Fibroblast of the aortic adventitia (primary cell): ENCODE measurements around the gene RRP1. TPM values are rescaled to one million over a fixed set of nuclear protein-coding genes. Genes with fewer than 3 reads are reported as not detected.
A peak's percentile ranks its signal among the peaks of the same experiment; 100 is the strongest.
"Not testable (repeated sequence)": the region's sequence is repeated elsewhere in the genome, so short reads cannot be mapped to it uniquely, and the experiment has no call there.

Experiments used
- DNase-seq: peaks from one replicate; pipeline ENCODE4 v3.0.0-alpha.2; 2010; ENCODE audit warnings: low read depth
- H3K4me3 ChIP-seq: 2 replicates; pipeline ENCODE4 v1.5.1; 2011; ENCODE audit warnings: low read depth, mild to moderate bottlenecking, control low read depth, low read length, moderate library complexity
- CTCF ChIP-seq: IDR thresholded peaks from 2 replicates; pipeline ENCODE4 v1.5.1; 2011; ENCODE audit warnings: mild to moderate bottlenecking, low read length, control low read depth, inconsistent platforms; ENCODE audit not compliant: insufficient read depth
- total RNA-seq: library from RNA; depleted of rRNA; stranded (reverse); fragments of >200 nt; gene quantifications from 2 replicates; pipeline ENCODE4 v1.2.3, GENCODE V29; 2012; ENCODE audit warnings: low replicate concordance

Gene RRP1
- total RNA-seq, 1 donor = 23.0 TPM

- no peak for TF ChIP-seq CTCF
- no peak for DNase-seq
- H3K4me3 ChIP-seq = no peak overlapping the region
Measured at GRCh38 chr21:43817157-43818086, 28.0 kb downstream of the RRP1 start.

- DNase-seq = no peak
Measured at GRCh38 chr21:43818685-43819084, 29.3 kb downstream of the RRP1 start.

GRCh38 chr21:43819511-43820405 lies 30.4 kb downstream of the RRP1 start:
- DNase-seq = no peak
- no peak overlapping the region for H3K4me3 ChIP-seq
- TF ChIP-seq CTCF = no peak

More at GRCh38 chr21:43818685-43819084, 29.3 kb downstream of the RRP1 start:
- H3K4me3 ChIP-seq = no peak overlapping the region
- TF ChIP-seq CTCF = no peak

GRCh38 chr21:43820466-43820865 lies 31.1 kb downstream of the RRP1 start:
- DNase-seq = no peak
- no peak for TF ChIP-seq CTCF
- no peak overlapping the region for H3K4me3 ChIP-seq

GRCh38 chr21:43822166-43822565 lies 32.8 kb downstream of the RRP1 start:
- not testable (repeated sequence) for DNase-seq, H3K4me3 ChIP-seq

- not testable (repeated sequence) for DNase-seq, H3K4me3 ChIP-seq
Measured at GRCh38 chr21:43822741-43823140, 33.4 kb downstream of the RRP1 start.

GRCh38 chr21:43824333-43825241 lies 35.2 kb downstream of the RRP1 start:
- peak; percentile 56 for DNase-seq

More at GRCh38 chr21:43824333-43825241, 35.2 kb downstream of the RRP1 start:
- H3K4me3 ChIP-seq = no peak overlapping the region
- TF ChIP-seq CTCF = no peak
